Measurements from ENCODE around the gene ETV3L. TPM values are rescaled to one million over a fixed set of nuclear protein-coding genes. Genes with fewer than 3 reads are reported as not detected.
A peak's percentile ranks its signal among the peaks of the same experiment; 100 is the strongest.

ETV3L gene
- total RNA-seq, 3 donors from 2014 or later (not counting 1 experiment from before 2014, with no cell fraction given): not detected

DNA sequence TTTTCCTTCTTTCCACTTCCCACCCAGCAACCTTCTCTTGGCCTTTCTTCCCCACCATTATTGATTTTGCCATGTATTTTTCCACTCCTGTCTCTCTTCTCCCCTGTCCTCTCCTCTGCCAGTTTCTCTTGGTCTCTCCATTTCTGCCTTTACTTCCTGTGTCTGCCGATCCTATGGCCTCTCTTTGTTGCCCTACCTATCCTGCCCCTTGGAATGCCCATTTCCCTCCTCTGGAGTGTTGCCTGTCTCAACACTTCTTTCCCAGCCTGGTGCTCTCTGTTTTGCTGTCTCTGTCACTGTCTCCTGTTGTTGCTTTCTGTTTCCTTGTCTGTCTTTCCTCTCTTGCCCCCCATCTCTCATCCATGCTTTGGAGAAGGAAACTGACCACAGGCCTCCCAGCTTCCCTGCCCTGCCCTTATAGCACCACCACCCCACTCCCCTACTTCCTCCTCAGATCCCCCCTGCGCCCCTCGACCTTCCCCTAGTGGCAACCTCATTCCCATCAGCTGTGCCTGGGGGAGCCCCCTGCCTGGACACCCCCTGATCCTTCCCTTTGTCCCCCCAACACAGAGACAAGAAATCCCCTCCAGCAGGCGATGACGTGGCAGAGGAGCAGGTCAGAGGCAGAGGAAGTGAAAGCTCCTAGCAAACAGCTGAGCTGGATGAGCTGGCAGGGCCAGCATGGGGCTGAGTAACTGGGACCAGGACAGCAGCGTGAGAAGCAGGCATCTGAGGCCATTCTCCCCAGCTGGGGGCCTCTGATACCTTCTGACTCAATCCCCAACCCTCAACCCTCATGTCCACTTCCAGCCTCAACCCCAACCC lies 6.6 kb upstream of the ETV3L start:
- Histone ChIP-seq H3K9me3 (ENCODE audit: control insufficient read depth, insufficient read depth, low read length) (no peaks in the 10 kb centered on the region), H3K4me3 (ENCODE audit: low read length) (no peak overlapping the region), H3K4me1 (ENCODE audit: control insufficient read depth, insufficient read depth, low read length) (peaks cover 14% of the 10 kb centered on the region), H3K27me3 (ENCODE audit: control insufficient read depth, insufficient read depth, low read length) (peaks cover 14% of the 10 kb centered on the region), H3K27ac (ENCODE audit: low read length) (no peak overlapping the region), H3K36me3 (ENCODE audit: control insufficient read depth, insufficient read depth, low read length) (no peaks in the 10 kb centered on the region)
- H3K4me1 Mint-ChIP-seq: no peaks in the 10 kb centered on the region
- peaks cover 26 to 27% of the 10 kb centered on the region in 2 donors for H3K27me3 Mint-ChIP-seq (ENCODE audit: low read depth in 2 of 2)
- DNase-seq (peak in 1 of 2 donors; percentile 21), ATAC-seq (peak in 2 of 3 donors; percentile 40 to 48)
- H3K36me3 Mint-ChIP-seq: no peaks in the 10 kb centered on the region
- intact Hi-C loops (cut with micrococcal nuclease): no loop called here
- WGBS (ENCODE audit: insufficient coverage): 28% methylated on average over 6 of the region's 6 CpGs
- H3K27ac Mint-ChIP-seq: no peak overlapping the region
- H3K4me3 Mint-ChIP-seq: no peak overlapping the region
- TF ChIP-seq, protein P1, sequence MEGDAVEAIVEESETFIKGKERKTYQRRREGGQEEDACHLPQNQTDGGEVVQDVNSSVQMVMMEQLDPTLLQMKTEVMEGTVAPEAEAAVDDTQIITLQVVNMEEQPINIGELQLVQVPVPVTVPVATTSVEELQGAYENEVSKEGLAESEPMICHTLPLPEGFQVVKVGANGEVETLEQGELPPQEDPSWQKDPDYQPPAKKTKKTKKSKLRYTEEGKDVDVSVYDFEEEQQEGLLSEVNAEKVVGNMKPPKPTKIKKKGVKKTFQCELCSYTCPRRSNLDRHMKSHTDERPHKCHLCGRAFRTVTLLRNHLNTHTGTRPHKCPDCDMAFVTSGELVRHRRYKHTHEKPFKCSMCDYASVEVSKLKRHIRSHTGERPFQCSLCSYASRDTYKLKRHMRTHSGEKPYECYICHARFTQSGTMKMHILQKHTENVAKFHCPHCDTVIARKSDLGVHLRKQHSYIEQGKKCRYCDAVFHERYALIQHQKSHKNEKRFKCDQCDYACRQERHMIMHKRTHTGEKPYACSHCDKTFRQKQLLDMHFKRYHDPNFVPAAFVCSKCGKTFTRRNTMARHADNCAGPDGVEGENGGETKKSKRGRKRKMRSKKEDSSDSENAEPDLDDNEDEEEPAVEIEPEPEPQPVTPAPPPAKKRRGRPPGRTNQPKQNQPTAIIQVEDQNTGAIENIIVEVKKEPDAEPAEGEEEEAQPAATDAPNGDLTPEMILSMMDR (IDR thresholded peaks at IDR 0.05): no peak
- H3K9me3 Mint-ChIP-seq: no peaks in the 10 kb centered on the region

DNA sequence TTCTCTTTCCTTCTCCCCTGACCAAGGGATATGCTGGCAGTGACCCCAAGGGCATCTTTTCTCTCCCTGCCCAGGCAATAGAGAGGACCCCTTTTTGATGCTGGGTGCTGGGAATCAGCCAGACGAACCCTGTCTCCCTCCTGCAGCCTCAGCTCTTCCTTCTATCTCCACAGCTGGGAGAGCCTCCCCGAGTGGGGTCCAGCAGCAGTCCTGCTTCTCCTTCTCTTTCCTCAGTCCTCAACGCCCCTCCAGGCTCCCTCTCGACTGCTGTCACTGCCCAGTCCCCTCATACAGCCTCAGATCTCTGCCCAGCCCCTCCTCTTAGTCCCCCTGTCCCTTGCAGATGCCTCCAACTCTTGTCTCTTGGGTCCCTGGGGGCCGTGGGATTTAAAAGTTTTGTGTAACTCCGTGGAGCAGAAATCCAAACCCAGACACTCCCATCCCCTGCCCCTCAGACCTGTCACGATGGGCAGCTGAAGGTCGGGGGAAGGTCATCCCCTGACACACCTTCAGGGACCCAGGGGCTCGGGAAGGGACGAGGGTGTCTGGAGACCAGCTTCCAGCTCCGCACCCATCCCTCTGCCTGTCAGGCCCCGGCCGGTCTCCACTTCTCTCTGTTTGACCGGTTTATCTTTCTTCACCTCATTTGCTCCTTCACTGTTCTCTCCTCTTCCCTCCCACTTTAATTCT lies 5.8 kb upstream of the ETV3L start:
- intact Hi-C loops (cut with micrococcal nuclease): no loop called here
- ATAC-seq: no peak
- Histone ChIP-seq H3K4me1 (ENCODE audit: control insufficient read depth, insufficient read depth, low read length) (peaks cover 14% of the 10 kb centered on the region), H3K27ac (ENCODE audit: low read length) (no peak overlapping the region), H3K4me3 (ENCODE audit: low read length) (no peak overlapping the region), H3K36me3 (ENCODE audit: control insufficient read depth, insufficient read depth, low read length) (no peaks in the 10 kb centered on the region), H3K27me3 (ENCODE audit: control insufficient read depth, insufficient read depth, low read length) (peaks cover 14% of the 10 kb centered on the region), H3K9me3 (ENCODE audit: control insufficient read depth, insufficient read depth, low read length) (no peaks in the 10 kb centered on the region)
- WGBS (ENCODE audit: insufficient coverage): 86% methylated on average over 14 of the region's 14 CpGs
- Mint-ChIP-seq H3K27ac (no peak overlapping the region), H3K36me3 (no peaks in the 10 kb centered on the region), H3K4me3 (no peak overlapping the region), H3K27me3 (ENCODE audit: low read depth in 2 of 2) (peaks cover 30 to 34% of the 10 kb centered on the region in 2 donors), H3K4me1 (no peaks in the 10 kb centered on the region), H3K9me3 (no peaks in the 10 kb centered on the region)
- no peak for DNase-seq
- TF ChIP-seq, protein P1 (IDR thresholded peaks at IDR 0.05): no peak

DNA sequence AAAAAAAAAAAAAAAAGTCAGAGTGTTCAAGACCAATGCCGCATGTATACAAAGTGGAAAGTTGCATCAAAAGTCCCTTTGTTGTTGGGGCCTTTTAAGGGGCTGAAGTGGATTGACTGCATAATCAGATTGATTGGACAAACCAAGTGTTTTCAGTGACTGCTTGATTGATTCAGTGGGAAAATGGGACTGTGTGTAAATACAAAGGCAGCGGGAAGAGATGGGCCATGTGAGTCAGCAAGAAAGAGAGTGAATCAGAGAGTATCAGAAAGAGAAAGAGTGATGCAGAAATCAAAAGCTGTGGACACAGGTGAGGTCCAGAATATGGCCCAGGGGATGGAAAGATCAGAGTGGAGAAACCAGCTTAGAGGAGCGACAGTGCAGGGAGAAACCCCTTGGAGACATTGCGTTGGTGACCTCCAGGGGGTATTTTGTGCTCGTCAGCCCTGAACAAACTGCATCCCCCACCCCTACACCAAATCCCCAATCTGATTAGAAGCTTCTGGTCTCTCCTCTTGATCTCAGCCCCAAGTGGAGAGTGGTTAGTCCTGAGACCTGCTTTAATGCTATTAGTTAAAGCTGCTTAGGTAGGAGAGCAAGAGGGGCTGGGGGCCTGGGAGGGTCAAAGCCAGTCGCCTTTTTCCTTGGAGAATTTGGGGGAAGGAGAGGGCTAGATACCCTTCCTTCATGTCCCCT lies 5.1 kb upstream of the ETV3L start:
- peaks cover 14% of the 10 kb centered on the region for H3K27me3 ChIP-seq (ENCODE audit: control insufficient read depth, insufficient read depth, low read length)
- Mint-ChIP-seq H3K4me3 (no peak overlapping the region), H3K9me3 (no peaks in the 10 kb centered on the region), H3K4me1 (no peaks in the 10 kb centered on the region), H3K36me3 (no peaks in the 10 kb centered on the region), H3K27me3 (ENCODE audit: low read depth in 2 of 2) (peaks cover 27 to 34% of the 10 kb centered on the region in 2 donors), H3K27ac (no peak overlapping the region)
- TF ChIP-seq, protein P1 (IDR thresholded peaks at IDR 0.05): no peak
- H3K27ac ChIP-seq (ENCODE audit: low read length): no peak overlapping the region
- no peaks in the 10 kb centered on the region for H3K9me3 ChIP-seq (ENCODE audit: control insufficient read depth, insufficient read depth, low read length)
- no peak for DNase-seq
- no peaks in the 10 kb centered on the region for H3K36me3 ChIP-seq (ENCODE audit: control insufficient read depth, insufficient read depth, low read length)
- 89% methylated on average over 5 of the region's 6 CpGs for WGBS (ENCODE audit: insufficient coverage)
- no peak for ATAC-seq
- intact Hi-C loops (cut with micrococcal nuclease): no loop called here
- no peak overlapping the region for H3K4me3 ChIP-seq (ENCODE audit: low read length)
- H3K4me1 ChIP-seq (ENCODE audit: control insufficient read depth, insufficient read depth, low read length): peaks cover 14% of the 10 kb centered on the region
